ENCODE data around the gene BGN.

GRCh38 chrX:153450114-153450948 lies 44.4 kb upstream of the BGN start:
- TF ChIP-seq, protein P1, sequence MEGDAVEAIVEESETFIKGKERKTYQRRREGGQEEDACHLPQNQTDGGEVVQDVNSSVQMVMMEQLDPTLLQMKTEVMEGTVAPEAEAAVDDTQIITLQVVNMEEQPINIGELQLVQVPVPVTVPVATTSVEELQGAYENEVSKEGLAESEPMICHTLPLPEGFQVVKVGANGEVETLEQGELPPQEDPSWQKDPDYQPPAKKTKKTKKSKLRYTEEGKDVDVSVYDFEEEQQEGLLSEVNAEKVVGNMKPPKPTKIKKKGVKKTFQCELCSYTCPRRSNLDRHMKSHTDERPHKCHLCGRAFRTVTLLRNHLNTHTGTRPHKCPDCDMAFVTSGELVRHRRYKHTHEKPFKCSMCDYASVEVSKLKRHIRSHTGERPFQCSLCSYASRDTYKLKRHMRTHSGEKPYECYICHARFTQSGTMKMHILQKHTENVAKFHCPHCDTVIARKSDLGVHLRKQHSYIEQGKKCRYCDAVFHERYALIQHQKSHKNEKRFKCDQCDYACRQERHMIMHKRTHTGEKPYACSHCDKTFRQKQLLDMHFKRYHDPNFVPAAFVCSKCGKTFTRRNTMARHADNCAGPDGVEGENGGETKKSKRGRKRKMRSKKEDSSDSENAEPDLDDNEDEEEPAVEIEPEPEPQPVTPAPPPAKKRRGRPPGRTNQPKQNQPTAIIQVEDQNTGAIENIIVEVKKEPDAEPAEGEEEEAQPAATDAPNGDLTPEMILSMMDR (IDR thresholded peaks at IDR 0.05): no peak
- TF ChIP-seq EZH2 (IDR thresholded peaks at IDR 0.05; ENCODE audit: borderline replicate concordance, insufficient read depth, low read depth, low read length, poor library complexity, severe bottlenecking): no peak
